KMS-11 (cell line): ENCODE results near the gene SHBG.

Experiments used
- H2AFZ ChIP-seq: fragments of 200-600 bp; sonication (generic); 2 replicates; pipeline ENCODE4 v1.6.1; 2016; ENCODE audit warnings: antibody characterized with exemption, mixed run types, low read depth
- H3K27ac ChIP-seq: fragments of 200-600 bp; sonication (generic); 2 replicates; pipeline ENCODE4 v1.6.1; 2016; ENCODE audit warnings: mild to moderate bottlenecking, mixed run types
- H3K27me3 ChIP-seq: fragments of 200-600 bp; sonication (generic); 2 replicates; pipeline ENCODE4 v1.6.1; 2017; ENCODE audit warnings: mild to moderate bottlenecking, low read depth, mixed run types, moderate library complexity; ENCODE audit not compliant: insufficient read depth
- H3K36me3 ChIP-seq: fragments of 200-600 bp; sonication (generic); 2 replicates; pipeline ENCODE4 v1.6.1; 2017; ENCODE audit warnings: mild to moderate bottlenecking, mixed run types; ENCODE audit not compliant: insufficient read depth
- H3K4me1 ChIP-seq: fragments of 200-600 bp; sonication (generic); 2 replicates; pipeline ENCODE4 v1.6.1; 2016; ENCODE audit warnings: mild to moderate bottlenecking, low read depth, mixed run types; ENCODE audit not compliant: poor library complexity, severe bottlenecking
- H3K4me2 ChIP-seq: fragments of 200-600 bp; sonication (generic); 2 replicates; pipeline ENCODE4 v1.7.0; 2016; ENCODE audit warnings: mild to moderate bottlenecking, mixed run types
- H3K4me3 ChIP-seq: fragments of 200-600 bp; sonication (generic); IDR thresholded peaks from 2 replicates; pipeline ENCODE4 v1.6.1; 2017; ENCODE audit warnings: low read depth, low read length, mixed read lengths; ENCODE audit not compliant: insufficient read depth
- H3K79me2 ChIP-seq: fragments of 200-600 bp; sonication (generic); 2 replicates; pipeline ENCODE4 v1.6.1; 2016; ENCODE audit warnings: low read depth, mixed run types; ENCODE audit not compliant: insufficient read depth
- H3K9ac ChIP-seq: fragments of 200-600 bp; sonication (generic); 2 replicates; pipeline ENCODE4 v1.6.1; 2016; ENCODE audit warnings: mild to moderate bottlenecking, mixed run types
- H4K20me1 ChIP-seq: fragments of 200-600 bp; sonication (generic); 2 replicates; pipeline ENCODE4 v1.6.1; 2016; ENCODE audit warnings: mild to moderate bottlenecking, mixed run types; ENCODE audit not compliant: insufficient read depth
- TF ChIP-seq, protein P1 (sequence below): fragments of 200-600 bp; sonication (generic); conservative IDR thresholded peaks from 2 replicates; pipeline ENCODE4 v1.6.1; 2017; ENCODE audit warnings: low read depth, mild to moderate bottlenecking, antibody characterized with exemption, low read length, moderate library complexity, mixed read lengths

The SHBG gene

DNA sequence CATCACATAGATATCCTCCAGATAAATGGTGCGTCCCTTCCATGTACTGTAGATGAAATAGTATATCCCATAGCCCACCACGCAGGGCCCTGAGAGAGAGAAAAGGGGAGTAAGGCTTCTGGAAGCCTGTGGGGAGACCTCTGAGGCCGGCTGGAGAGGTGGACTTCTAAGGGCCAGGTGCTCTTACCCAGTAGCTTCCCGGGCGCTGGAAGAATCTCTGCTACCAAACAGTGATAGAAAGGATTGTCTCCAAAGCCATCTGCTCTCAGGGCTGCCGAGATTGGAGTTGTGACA, 3.0 kb upstream of the SHBG start:
- Histone ChIP-seq H3K36me3 (no peaks in the 10 kb centered on the region), H3K4me2 (no peak overlapping the region), H3K27ac (no peak overlapping the region), H2AFZ (no peak overlapping the region), H3K79me2 (no peaks in the 10 kb centered on the region), H3K4me3 (no peak overlapping the region), H4K20me1 (no peaks in the 10 kb centered on the region), H3K4me1 (no peaks in the 10 kb centered on the region), H3K9ac (no peak overlapping the region), H3K27me3 (no peaks in the 10 kb centered on the region)
- TF ChIP-seq, protein P1, sequence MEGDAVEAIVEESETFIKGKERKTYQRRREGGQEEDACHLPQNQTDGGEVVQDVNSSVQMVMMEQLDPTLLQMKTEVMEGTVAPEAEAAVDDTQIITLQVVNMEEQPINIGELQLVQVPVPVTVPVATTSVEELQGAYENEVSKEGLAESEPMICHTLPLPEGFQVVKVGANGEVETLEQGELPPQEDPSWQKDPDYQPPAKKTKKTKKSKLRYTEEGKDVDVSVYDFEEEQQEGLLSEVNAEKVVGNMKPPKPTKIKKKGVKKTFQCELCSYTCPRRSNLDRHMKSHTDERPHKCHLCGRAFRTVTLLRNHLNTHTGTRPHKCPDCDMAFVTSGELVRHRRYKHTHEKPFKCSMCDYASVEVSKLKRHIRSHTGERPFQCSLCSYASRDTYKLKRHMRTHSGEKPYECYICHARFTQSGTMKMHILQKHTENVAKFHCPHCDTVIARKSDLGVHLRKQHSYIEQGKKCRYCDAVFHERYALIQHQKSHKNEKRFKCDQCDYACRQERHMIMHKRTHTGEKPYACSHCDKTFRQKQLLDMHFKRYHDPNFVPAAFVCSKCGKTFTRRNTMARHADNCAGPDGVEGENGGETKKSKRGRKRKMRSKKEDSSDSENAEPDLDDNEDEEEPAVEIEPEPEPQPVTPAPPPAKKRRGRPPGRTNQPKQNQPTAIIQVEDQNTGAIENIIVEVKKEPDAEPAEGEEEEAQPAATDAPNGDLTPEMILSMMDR = no peak

DNA sequence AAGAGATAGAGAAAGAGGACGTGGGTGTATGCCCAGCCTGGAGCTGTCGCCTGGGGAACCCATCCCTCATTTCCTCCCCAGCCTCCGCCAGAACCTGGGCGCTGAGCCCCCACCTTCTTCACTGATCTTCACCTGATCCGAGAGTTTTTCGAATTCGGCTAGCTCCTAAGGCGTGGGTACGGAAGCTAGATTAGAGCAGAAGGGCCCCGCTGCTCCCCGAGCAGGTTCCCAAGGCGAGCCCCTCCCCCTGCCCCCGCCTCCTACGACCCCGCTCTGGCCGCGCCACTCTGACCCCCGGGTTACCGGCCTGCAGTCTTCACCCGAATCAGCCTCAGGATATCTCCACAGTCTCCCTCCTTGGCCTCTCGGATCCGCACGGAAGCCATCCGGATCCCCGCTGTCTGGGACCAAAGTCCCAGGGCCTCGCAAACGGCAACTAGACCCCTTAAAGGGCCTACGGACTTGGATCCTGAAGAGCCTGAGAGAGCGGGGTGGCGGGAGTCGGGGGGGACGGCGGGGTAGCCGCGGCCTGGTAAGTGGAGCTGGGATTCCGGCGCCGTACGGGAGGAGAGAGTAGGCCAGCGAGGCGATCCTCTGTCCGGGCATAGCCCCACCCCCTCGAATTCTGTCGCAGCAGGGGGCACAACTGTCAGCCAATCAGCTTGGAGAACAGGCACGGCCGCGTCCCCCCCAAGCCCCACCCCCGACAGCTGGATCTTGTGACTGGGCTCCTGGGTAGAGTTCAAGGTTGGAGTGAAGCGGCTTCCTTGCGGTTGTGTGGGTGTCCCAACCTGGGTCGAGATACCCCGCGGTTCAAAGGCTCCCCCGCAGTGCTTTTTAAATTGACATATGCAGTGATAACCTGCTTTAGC, 2.4 kb upstream of the SHBG start, which contains the start of gene SAT2:
Gene SAT2 (minus strand): TSS at position 572 of the 872 bp plus-strand sequence. CDS start 186 bp downstream, at position 386.
- Histone ChIP-seq H3K27ac (no peak within 1 kb of the TSS), H3K79me2 (no peaks in the 10 kb centered on the region), H2AFZ (no peak within 1 kb of the TSS)

DNA sequence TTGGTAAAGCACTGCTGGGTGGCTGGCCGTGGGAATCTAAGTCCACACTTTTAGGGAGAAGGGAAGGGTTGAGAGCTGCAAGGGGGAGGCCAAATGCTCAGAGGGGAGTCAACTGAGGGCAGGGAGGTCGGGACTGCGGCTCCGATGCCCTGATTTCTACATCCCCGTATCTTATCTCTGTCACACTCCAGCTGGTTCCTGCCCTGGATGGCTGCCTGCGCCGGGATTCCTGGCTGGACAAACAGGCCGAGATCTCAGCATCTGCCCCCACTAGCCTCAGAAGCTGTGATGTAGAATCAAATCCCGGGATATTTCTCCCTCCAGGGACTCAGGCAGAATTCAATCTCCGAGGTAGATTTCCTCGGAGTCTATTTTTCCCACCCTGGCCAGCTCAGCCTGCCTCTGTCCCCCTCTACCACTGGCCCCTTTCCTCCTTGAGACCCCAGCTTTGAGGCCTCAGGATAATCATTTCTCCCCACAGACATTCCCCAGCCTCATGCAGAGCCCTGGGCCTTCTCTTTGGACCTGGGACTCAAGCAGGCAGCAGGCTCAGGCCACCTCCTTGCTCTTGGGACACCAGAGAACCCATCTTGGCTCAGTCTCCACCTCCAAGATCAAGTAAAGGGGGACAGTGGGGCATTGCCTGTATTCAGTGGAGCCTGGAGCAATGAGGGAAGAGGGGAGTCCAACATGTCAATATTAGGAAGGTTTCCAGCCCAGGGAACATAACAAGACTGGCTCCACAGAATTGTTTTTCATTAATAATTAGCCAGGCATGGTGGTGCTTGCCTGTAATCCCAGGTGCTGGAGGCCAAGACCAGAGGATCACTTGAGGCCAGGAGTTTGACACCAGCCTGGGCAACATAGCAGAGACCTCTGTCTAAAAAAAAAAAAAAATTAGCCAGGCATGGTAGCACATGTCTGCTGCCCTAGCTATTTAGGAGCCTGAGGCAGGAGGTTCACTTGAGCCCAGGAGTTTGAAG, 1.8 kb downstream of the SHBG start:
- Histone ChIP-seq H3K4me1 (peaks cover 3% of the 10 kb centered on the region), H3K27ac (no peak overlapping the region), H3K4me2 (no peak overlapping the region), H3K27me3 (no peaks in the 10 kb centered on the region), H2AFZ (no peak overlapping the region), H3K79me2 (no peaks in the 10 kb centered on the region), H3K36me3 (no peaks in the 10 kb centered on the region), H3K4me3 (no peak overlapping the region), H4K20me1 (no peaks in the 10 kb centered on the region), H3K9ac (no peak overlapping the region)
- TF ChIP-seq, protein P1 = no peak

More for the DNA sequence above, 2.4 kb upstream of the SHBG start, which contains the start of gene SAT2:
- H3K4me3 ChIP-seq = no peak within 1 kb of the TSS
- no peak within 1 kb of the TSS for H3K9ac ChIP-seq
- H3K36me3 ChIP-seq = no peaks in the 10 kb centered on the region
- TF ChIP-seq, protein P1 = no peak
- peaks cover 3% of the 10 kb centered on the region for H3K4me1 ChIP-seq
- H3K27me3 ChIP-seq = no peaks in the 10 kb centered on the region
- H4K20me1 ChIP-seq = no peaks in the 10 kb centered on the region
- H3K4me2 ChIP-seq = no peak within 1 kb of the TSS

DNA sequence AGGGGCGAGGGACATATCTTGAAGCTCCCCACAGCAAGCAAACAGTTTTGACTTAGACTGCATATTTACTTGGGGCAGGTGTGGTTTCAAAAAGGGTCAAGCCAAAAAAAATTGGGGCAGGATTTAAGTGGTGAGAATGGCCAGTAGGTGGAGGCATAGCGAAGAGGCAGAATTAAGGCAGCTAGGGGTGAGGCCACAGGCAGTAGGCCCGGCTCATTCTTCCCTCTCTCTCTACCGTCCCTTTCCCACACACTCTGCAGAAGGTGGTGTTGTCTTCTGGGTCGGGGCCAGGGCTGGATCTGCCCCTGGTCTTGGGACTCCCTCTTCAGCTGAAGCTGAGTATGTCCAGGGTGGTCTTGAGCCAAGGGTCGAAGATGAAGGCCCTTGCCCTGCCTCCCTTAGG, 2.6 kb downstream of the SHBG start:
- H3K4me2 ChIP-seq = no peak overlapping the region
- peaks cover 3% of the 10 kb centered on the region for H3K4me1 ChIP-seq
- no peak overlapping the region for H3K4me3 ChIP-seq
- H3K9ac ChIP-seq = no peak overlapping the region
- TF ChIP-seq, protein P1 = no peak
- H3K27ac ChIP-seq = no peak overlapping the region
- H4K20me1 ChIP-seq = no peaks in the 10 kb centered on the region
- H3K79me2 ChIP-seq = no peaks in the 10 kb centered on the region
- H3K36me3 ChIP-seq = no peaks in the 10 kb centered on the region
- H2AFZ ChIP-seq = no peak overlapping the region
- no peaks in the 10 kb centered on the region for H3K27me3 ChIP-seq
